WTC11 (cell line): ENCODE data around the gene MCOLN3. TPM values are rescaled to one million over a fixed set of nuclear protein-coding genes. Genes with fewer than 3 reads are reported as not detected.

Experiments used
- ATAC-seq: fragments of 200-7000 bp; cut with Tn5 transposase; 2 replicates; pipeline ENCODE4 v1.10.0; 2021; ENCODE audit warnings: mild to moderate bottlenecking, moderate library complexity
- CTCF ChIA-PET: fragments of 300-600 bp; sonication (Branson Sonifier 250); formaldehyde crosslinking; loops from one replicate; lab custom pipeline; 2021; ENCODE audit warnings: antibody characterized with exemption; lab: Charles Lee
- POLR2A ChIA-PET: fragments of 350-600 bp; sonication (Branson Sonifier 250); formaldehyde crosslinking; loops from one replicate; lab custom pipeline; 2021; ENCODE audit warnings: antibody characterized with exemption; lab: Charles Lee
- DNase-seq: peaks from one replicate; pipeline ENCODE4 v3.0.0; 2021; ENCODE audit warnings: low spot score
- H3K27ac Mint-ChIP-seq: 2 replicates; pipeline ENCODE4 v1.8.0; 2021; ENCODE audit warnings: mixed read lengths
- H3K27me3 Mint-ChIP-seq: 2 replicates; pipeline ENCODE4 v1.8.0; 2021; ENCODE audit warnings: low read depth, mild to moderate bottlenecking, moderate library complexity, mixed read lengths
- H3K36me3 Mint-ChIP-seq: 2 replicates; pipeline ENCODE4 v1.8.0; 2021; ENCODE audit warnings: mixed read lengths
- H3K4me1 Mint-ChIP-seq: 2 replicates; pipeline ENCODE4 v1.8.0; 2022; ENCODE audit warnings: mixed read lengths
- H3K4me3 Mint-ChIP-seq: 2 replicates; pipeline ENCODE4 v1.8.0; 2021; ENCODE audit warnings: mild to moderate bottlenecking, moderate library complexity, mixed read lengths
- H3K9me3 Mint-ChIP-seq: 2 replicates; pipeline ENCODE4 v1.8.0; 2021; ENCODE audit warnings: mixed read lengths
- ARID4B ChIP-seq: sonication (generic); formaldehyde crosslinking; IDR thresholded peaks from 2 replicates; pipeline ENCODE4 v1.8.0; 2023; ENCODE audit warnings: missing genetic modification reagents, mild to moderate bottlenecking, borderline replicate concordance
- ATF6 ChIP-seq: sonication (generic); formaldehyde crosslinking; IDR thresholded peaks from 2 replicates; pipeline ENCODE4 v1.8.1; 2023; ENCODE audit warnings: mild to moderate bottlenecking, missing genetic modification reagents
- CBFB ChIP-seq: sonication (generic); formaldehyde crosslinking; IDR thresholded peaks from 2 replicates; pipeline ENCODE4 v1.8.1; 2022; ENCODE audit warnings: mild to moderate bottlenecking, low read depth, missing genetic modification reagents
- CREM ChIP-seq: sonication (generic); formaldehyde crosslinking; IDR thresholded peaks from 2 replicates; pipeline ENCODE4 v1.8.1; 2022; ENCODE audit warnings: mild to moderate bottlenecking, missing genetic modification reagents, moderate library complexity
- ELF4 ChIP-seq: sonication (generic); formaldehyde crosslinking; IDR thresholded peaks from 2 replicates; pipeline ENCODE4 v1.8.1; 2022; ENCODE audit warnings: low read depth, mild to moderate bottlenecking, moderate library complexity, missing genetic modification reagents
- EMX1 ChIP-seq: fragments of 250-450 bp; sonication (Bioruptor Pico); IDR thresholded peaks from 2 replicates; pipeline ENCODE4 v1.8.0; 2021; ENCODE audit warnings: mild to moderate bottlenecking
- FOXP1 ChIP-seq: sonication (generic); formaldehyde crosslinking; IDR thresholded peaks from 2 replicates; pipeline ENCODE4 v1.8.0; 2022; ENCODE audit warnings: missing genetic modification reagents, mild to moderate bottlenecking, moderate library complexity, borderline replicate concordance
- GABPB1 ChIP-seq: sonication (generic); formaldehyde crosslinking; IDR thresholded peaks from 2 replicates; pipeline ENCODE4 v1.8.1; 2023; ENCODE audit warnings: mild to moderate bottlenecking, missing genetic modification reagents
- IRF2 ChIP-seq: sonication (generic); formaldehyde crosslinking; IDR thresholded peaks from 2 replicates; pipeline ENCODE4 v1.8.0; 2022; ENCODE audit warnings: low read depth, missing genetic modification reagents, borderline replicate concordance
- JUN ChIP-seq: sonication (generic); formaldehyde crosslinking; IDR thresholded peaks from 2 replicates; pipeline ENCODE4 v1.8.0; 2023; ENCODE audit warnings: mild to moderate bottlenecking, missing genetic modification reagents
- MLX ChIP-seq: sonication (generic); formaldehyde crosslinking; IDR thresholded peaks from 2 replicates; pipeline ENCODE4 v1.8.1; 2023; ENCODE audit warnings: mild to moderate bottlenecking, missing genetic modification reagents, moderate library complexity
- NFATC4 ChIP-seq: fragments of 250-450 bp; sonication (Bioruptor Pico); IDR thresholded peaks from 2 replicates; pipeline ENCODE4 v1.9.0; 2021; ENCODE audit warnings: mild to moderate bottlenecking
- RELA ChIP-seq: sonication (generic); formaldehyde crosslinking; IDR thresholded peaks from 2 replicates; pipeline ENCODE4 v1.8.1; 2022; ENCODE audit warnings: missing genetic modification reagents, mild to moderate bottlenecking, borderline replicate concordance
- SOX15 ChIP-seq: fragments of 250-450 bp; sonication (Bioruptor Pico); IDR thresholded peaks from 2 replicates; pipeline ENCODE4 v1.9.0; 2021; ENCODE audit warnings: mild to moderate bottlenecking
- TP53 ChIP-seq: sonication (generic); formaldehyde crosslinking; IDR thresholded peaks from 2 replicates; pipeline ENCODE4 v1.8.1; 2023; ENCODE audit warnings: mild to moderate bottlenecking, missing genetic modification reagents
- ZNF138 ChIP-seq: sonication (generic); formaldehyde crosslinking; conservative IDR thresholded peaks from 2 replicates; pipeline ENCODE4 v1.8.1; 2022; ENCODE audit warnings: mild to moderate bottlenecking, moderate library complexity, missing genetic modification reagents
- ZNF232 ChIP-seq: sonication (generic); formaldehyde crosslinking; IDR thresholded peaks from 2 replicates; pipeline ENCODE4 v1.8.0; 2022; ENCODE audit warnings: mild to moderate bottlenecking, missing genetic modification reagents
- total RNA-seq: library from RNA; stranded (reverse); gene quantifications from 3 replicates; pipeline ENCODE4 v1.2.3, GENCODE V29; 2021

MCOLN3 gene
- total RNA-seq, 1 experiment from 2014 or later: 6.4 TPM

GRCh38 chr1:84972377-84972987, 75.8 kb downstream of the MCOLN3 start:
- peaks cover 3% of the 10 kb centered on the region; the same call in 1 of the 2 replicates for H3K27me3 Mint-ChIP-seq
- peaks cover 5% of the 10 kb centered on the region; the same call in 1 of the 2 replicates for H3K4me1 Mint-ChIP-seq
- no peaks in the 10 kb centered on the region for H3K36me3 Mint-ChIP-seq
- H3K4me3 Mint-ChIP-seq: no peak overlapping the region
- ChIA-PET CTCF (interaction anchor here (1.5 to 2.2 kb wide), 2 partner anchors 28 to 287 kb away, joined by 4 to 12 read pairs; partner anchors contain the start of gene C1orf52), POLR2A (no interaction called here)
- H3K9me3 Mint-ChIP-seq: no peaks in the 10 kb centered on the region
- no peak for ATAC-seq
- TF ChIP-seq MLX (CRISPR knock-in tag) (no peak), ZNF138 (CRISPR knock-in tag) (no peak)
- no peak for DNase-seq
- no peak overlapping the region for H3K27ac Mint-ChIP-seq

- TF ChIP-seq ATF6 (CRISPR knock-in tag) (no peak), SOX15 (CRISPR knock-in tag) (no peak), GABPB1 (CRISPR knock-in tag) (no peak), CBFB (no peak), JUN (CRISPR knock-in tag) (no peak), TP53 (CRISPR knock-in tag) (no peak), ZNF232 (CRISPR knock-in tag) (no peak), RELA (CRISPR knock-in tag) (no peak), IRF2 (CRISPR knock-in tag) (no peak), EMX1 (CRISPR knock-in tag) (no peak), ELF4 (CRISPR knock-in tag) (no peak), NFATC4 (CRISPR knock-in tag) (no peak), FOXP1 (CRISPR knock-in tag) (no peak), ARID4B (CRISPR knock-in tag) (no peak), CREM (CRISPR knock-in tag) (no peak)
- ChIA-PET CTCF (interaction anchor here (1.5 to 2.2 kb wide), 2 partner anchors 27 to 288 kb away, joined by 4 to 12 read pairs; partner anchors contain the start of gene C1orf52), POLR2A (no interaction called here)
- no peak for ATAC-seq
- Mint-ChIP-seq H3K27me3 (peaks cover 3% of the 10 kb centered on the region; the same call in 1 of the 2 replicates), H3K4me3 (no peak overlapping the region), H3K9me3 (no peaks in the 10 kb centered on the region), H3K27ac (no peak overlapping the region), H3K4me1 (peaks cover 5% of the 10 kb centered on the region; the same call in 1 of the 2 replicates), H3K36me3 (no peaks in the 10 kb centered on the region)
- no peak for DNase-seq
These were observed 76.3 kb downstream of the MCOLN3 start for GRCh38 chr1:84971957-84972356.
